ENCODE measurements around the gene DUSP22. TPM values are rescaled to one million over a fixed set of nuclear protein-coding genes. Genes with fewer than 3 reads are reported as not detected.

DUSP22 gene
- total RNA-seq, 2 donors from 2014 or later = 20.5 to 24.5 TPM

- H3K4me3 ChIP-seq = no peak overlapping the region
- no peak for DNase-seq
- H3K27me3 ChIP-seq = no peaks in the 10 kb centered on the region
- H3K9ac ChIP-seq (ENCODE audit: low read depth in 2 of 2, low read length in 2 of 2) = no peak overlapping the region
- H3K27ac ChIP-seq = no peak overlapping the region
- no peaks in the 10 kb centered on the region for H3K9me3 ChIP-seq
- intact Hi-C loops (cut with DNase I) = no loop called here
- H3K4me1 ChIP-seq = no peaks in the 10 kb centered on the region
- TF ChIP-seq CTCF (IDR thresholded peaks at IDR 0.05) = no peak
- H3K36me3 ChIP-seq = no peaks in the 10 kb centered on the region
These were observed 14.4 kb downstream of the DUSP22 start for GRCh38 chr6:306641-307061.

- DNase-seq = no peak
- Histone ChIP-seq H3K4me1 (peaks cover 4% of the 10 kb centered on the region), H3K9me3 (no peaks in the 10 kb centered on the region), H3K27me3 (no peaks in the 10 kb centered on the region), H3K36me3 (no peaks in the 10 kb centered on the region), H3K9ac (ENCODE audit: low read depth in 2 of 2, low read length in 2 of 2) (no peak overlapping the region), H3K4me3 (no peak overlapping the region), H3K27ac (no peak overlapping the region)
- intact Hi-C loops (cut with DNase I) = no loop called here
- TF ChIP-seq CTCF (IDR thresholded peaks at IDR 0.05) = no peak
These were observed 15.0 kb downstream of the DUSP22 start for GRCh38 chr6:307065-307814.

GRCh38 chr6:307874-308273 lies 15.6 kb downstream of the DUSP22 start:
- no peak overlapping the region for H3K9ac ChIP-seq (ENCODE audit: low read depth in 2 of 2, low read length in 2 of 2)
- DNase-seq = no peak
- H3K36me3 ChIP-seq = no peaks in the 10 kb centered on the region
- TF ChIP-seq CTCF (IDR thresholded peaks at IDR 0.05) = no peak
- H3K9me3 ChIP-seq = no peaks in the 10 kb centered on the region
- no peaks in the 10 kb centered on the region for H3K27me3 ChIP-seq
- H3K4me3 ChIP-seq = no peak overlapping the region
- intact Hi-C loops (cut with DNase I) = no loop called here
- peaks cover 5% of the 10 kb centered on the region for H3K4me1 ChIP-seq
- no peak overlapping the region for H3K27ac ChIP-seq

GRCh38 chr6:308307-308706 lies 16.0 kb downstream of the DUSP22 start:
- H3K4me3 ChIP-seq = no peak overlapping the region
- no peak for DNase-seq
- no peak overlapping the region for H3K27ac ChIP-seq
- no peak for TF ChIP-seq CTCF (IDR thresholded peaks at IDR 0.05)
- H3K36me3 ChIP-seq = no peaks in the 10 kb centered on the region
- peaks cover 5% of the 10 kb centered on the region for H3K4me1 ChIP-seq
- no peak overlapping the region for H3K9ac ChIP-seq (ENCODE audit: low read depth in 2 of 2, low read length in 2 of 2)
- H3K9me3 ChIP-seq = no peaks in the 10 kb centered on the region
- intact Hi-C loops (cut with DNase I) = no loop called here
- no peaks in the 10 kb centered on the region for H3K27me3 ChIP-seq

- no peak overlapping the region for H3K4me3 ChIP-seq
- no peak for TF ChIP-seq CTCF (IDR thresholded peaks at IDR 0.05)
These were observed 16.5 kb downstream of the DUSP22 start for GRCh38 chr6:308768-309167.

More at GRCh38 chr6:308768-309167, 16.5 kb downstream of the DUSP22 start:
- Histone ChIP-seq H3K4me1 (peaks cover 5% of the 10 kb centered on the region), H3K9ac (ENCODE audit: low read depth in 2 of 2, low read length in 2 of 2) (no peak overlapping the region), H3K27me3 (no peaks in the 10 kb centered on the region), H3K36me3 (no peaks in the 10 kb centered on the region), H3K9me3 (no peaks in the 10 kb centered on the region), H3K27ac (no peak overlapping the region)
- no peak for DNase-seq
- intact Hi-C loops (cut with DNase I) = no loop called here

All from colonic mucosa (tissue), 4 donors.